AG04450 (cell line): Measurements from ENCODE around the gene PACRG. TPM values are rescaled to one million over a fixed set of nuclear protein-coding genes. Genes with fewer than 3 reads are reported as not detected.

ENCODE experiments used
- CTCF ChIA-PET: fragments of 300-600, 350-600 bp; formaldehyde crosslinking; extraction: SDS; loops from one replicate; lab custom pipeline; 2022; ENCODE audit warnings: antibody characterized with exemption, inconsistent platforms; lab: Charles Lee
- POLR2A ChIA-PET: fragments of 350-600 bp; formaldehyde crosslinking; extraction: SDS; loops from one replicate; lab custom pipeline; 2021; ENCODE audit warnings: antibody characterized with exemption, inconsistent platforms; lab: Yijun Ruan, JAX
- DNase-seq: peaks from one replicate; pipeline ENCODE4 v3.0.0-alpha.2; 2011; ENCODE audit warnings: low read depth, low spot score
- H3K27ac ChIP-seq: one replicate; pipeline ENCODE4 v1.5.1; 2012; ENCODE audit warnings: low read depth, low read length, control low read depth
- H3K27me3 ChIP-seq: one replicate; pipeline ENCODE4 v1.6.0; 2012; ENCODE audit warnings: low read length; ENCODE audit not compliant: control insufficient read depth, insufficient read depth
- H3K4me3 ChIP-seq: 2 replicates; pipeline ENCODE4 v1.5.1; 2011; ENCODE audit warnings: mild to moderate bottlenecking, low read depth, low read length, control low read depth
- H3K9me3 ChIP-seq: 2 replicates; pipeline ENCODE4 v1.5.1; 2012; ENCODE audit warnings: low read length; ENCODE audit not compliant: control insufficient read depth, insufficient read depth
- CTCF ChIP-seq: IDR thresholded peaks from 2 replicates; pipeline ENCODE4 v1.5.1; 2011; ENCODE audit warnings: low read depth, low read length, control low read depth, inconsistent platforms
- polyA plus RNA-seq: library from polyadenylated mRNA; depleted of rRNA; stranded (reverse); fragments of >200 nt; gene quantifications from 2 replicates; pipeline ENCODE4 v1.2.3, GENCODE V29; 2011

The PACRG gene
- polyA plus RNA-seq, 1 experiment, result not detected

- no peak overlapping the region for H3K27ac ChIP-seq
- H3K9me3 ChIP-seq, result peaks cover 33% of the 10 kb centered on the region
- no peak overlapping the region for H3K4me3 ChIP-seq
- no peak for TF ChIP-seq CTCF
- CTCF ChIA-PET, result no interaction called here
- POLR2A ChIA-PET, result no interaction called here
- no peak for DNase-seq
- H3K27me3 ChIP-seq, result no peaks in the 10 kb centered on the region
Observed at GRCh38 chr6:163344411-163344810, 616.6 kb downstream of the PACRG start.

GRCh38 chr6:163345931-163346330 lies 618.2 kb downstream of the PACRG start:
- Histone ChIP-seq H3K27ac (no peak overlapping the region), H3K9me3 (peaks cover 33% of the 10 kb centered on the region), H3K27me3 (no peaks in the 10 kb centered on the region), H3K4me3 (no peak overlapping the region)
- CTCF ChIA-PET, result no interaction called here
- DNase-seq, result no peak
- TF ChIP-seq CTCF, result no peak
- POLR2A ChIA-PET, result no interaction called here

- H3K27ac ChIP-seq, result no peak overlapping the region
- ChIA-PET CTCF (no interaction called here), POLR2A (no interaction called here)
- H3K4me3 ChIP-seq, result no peak overlapping the region
- no peak for TF ChIP-seq CTCF
- no peaks in the 10 kb centered on the region for H3K27me3 ChIP-seq
- DNase-seq, result no peak
- H3K9me3 ChIP-seq, result peaks cover 33% of the 10 kb centered on the region
Observed at GRCh38 chr6:163346497-163346961, 618.8 kb downstream of the PACRG start.

GRCh38 chr6:163347021-163347446 lies 619.3 kb downstream of the PACRG start:
- ChIA-PET POLR2A (no interaction called here), CTCF (no interaction called here)
- Histone ChIP-seq H3K4me3 (no peak overlapping the region), H3K27me3 (no peaks in the 10 kb centered on the region), H3K9me3 (peaks cover 33% of the 10 kb centered on the region), H3K27ac (no peak overlapping the region)
- no peak for TF ChIP-seq CTCF
- no peak for DNase-seq

GRCh38 chr6:163348789-163349680 lies 621.3 kb downstream of the PACRG start:
- H3K9me3 ChIP-seq, result peaks cover 22% of the 10 kb centered on the region
- ChIA-PET CTCF (interaction anchor here (0.5 kb wide), 1 partner anchor 13 kb away, joined by 4 read pairs; no protein-coding TSS in a partner anchor), POLR2A (no interaction called here)
- H3K27ac ChIP-seq, result peak overlapping the region; percentile 2
- DNase-seq, result no peak
- no peak for TF ChIP-seq CTCF
- H3K4me3 ChIP-seq, result no peak overlapping the region
- H3K27me3 ChIP-seq, result no peaks in the 10 kb centered on the region
